Limb (tissue), 2 donors: ENCODE data around the gene DAP.
"Not testable (repeated sequence)": the region's sequence is repeated elsewhere in the genome, so short reads cannot be mapped to it uniquely, and the experiment has no call there.

ENCODE experiments used
- DNase-seq, 2 donors: peaks; one replicate each; pipeline ENCODE4 v3.0.0-alpha.2; 2016; ENCODE audit errors: extremely low spot score in 2 of 2

The DAP gene

GRCh38 chr5:10633271-10634049 lies 127.6 kb downstream of the DAP start:
- DNase-seq: no peak

DNA sequence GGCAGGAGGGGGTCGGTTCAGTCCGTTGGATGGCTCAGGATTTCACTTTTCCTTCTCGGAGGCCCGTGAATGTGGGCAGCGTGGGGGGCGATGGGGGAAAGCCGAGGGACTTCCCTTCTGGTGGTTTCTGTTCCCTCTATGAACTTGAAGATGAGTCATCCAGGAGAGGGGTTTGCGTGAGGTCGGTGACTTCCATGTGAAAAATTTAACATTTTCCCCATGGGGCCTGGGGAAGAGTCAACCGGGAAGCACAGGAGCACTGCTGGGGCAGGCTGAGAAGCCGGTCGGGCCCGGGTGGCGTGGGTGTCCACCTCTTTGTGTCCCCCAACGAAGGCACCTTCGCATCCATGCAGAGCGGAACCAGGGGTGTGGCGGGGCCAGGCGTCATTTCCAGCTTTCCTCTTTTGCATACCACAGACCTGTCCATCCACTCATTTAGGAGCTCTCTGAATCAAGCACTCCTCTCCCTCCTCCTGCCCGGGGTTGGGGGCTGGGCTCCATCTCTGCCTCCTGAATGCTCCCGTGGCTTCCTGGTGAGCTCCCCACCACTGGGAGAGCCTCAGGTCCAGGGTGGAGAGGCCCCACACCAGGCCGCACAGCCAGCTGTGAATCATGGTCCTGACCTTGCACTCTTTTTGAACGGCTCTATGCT lies 128.8 kb downstream of the DAP start:
- no peak for DNase-seq

- DNase-seq: no peak
These were observed 129.6 kb downstream of the DAP start for GRCh38 chr5:10631316-10631996.

DNA sequence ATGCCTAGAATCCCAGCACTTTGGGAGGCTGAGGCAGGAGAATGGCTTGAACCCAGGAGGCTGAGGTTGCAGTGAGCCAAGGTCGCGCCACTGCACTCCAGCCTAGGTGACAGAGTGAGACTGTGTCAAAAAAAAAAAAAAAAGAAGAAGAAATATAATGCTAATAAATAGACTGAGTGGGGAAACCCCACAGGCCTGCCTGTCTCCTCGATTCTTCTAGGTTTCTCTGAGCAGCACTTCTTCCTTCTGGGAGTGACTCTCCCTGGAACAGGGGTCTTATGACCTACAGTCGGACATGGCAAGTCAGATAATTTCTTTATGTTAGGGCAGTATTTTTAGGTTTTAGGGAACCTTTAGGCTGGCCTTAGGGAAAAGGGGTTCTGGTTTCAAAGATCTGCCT lies 130.3 kb downstream of the DAP start:
- not testable (repeated sequence) for DNase-seq

DNA sequence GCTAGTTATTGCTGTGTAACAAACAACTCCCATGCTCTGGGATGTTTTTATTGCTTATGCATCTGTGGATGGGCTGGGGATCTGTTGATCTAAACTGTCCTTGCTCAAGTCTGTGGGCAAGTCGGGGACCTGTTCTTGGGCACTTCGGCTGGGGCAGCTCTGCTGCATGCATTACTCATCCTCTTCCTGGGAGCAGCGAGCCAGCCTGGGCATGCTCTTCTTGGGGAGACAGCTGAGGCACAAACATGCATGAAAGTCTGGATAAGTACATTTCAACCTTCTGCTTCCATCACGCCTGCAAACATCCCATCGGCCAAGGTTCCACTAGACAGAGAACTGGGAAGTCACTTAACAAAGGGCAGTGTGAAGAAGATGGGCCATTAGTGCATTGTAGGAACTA lies 130.9 kb downstream of the DAP start:
- no peak for DNase-seq

DNA sequence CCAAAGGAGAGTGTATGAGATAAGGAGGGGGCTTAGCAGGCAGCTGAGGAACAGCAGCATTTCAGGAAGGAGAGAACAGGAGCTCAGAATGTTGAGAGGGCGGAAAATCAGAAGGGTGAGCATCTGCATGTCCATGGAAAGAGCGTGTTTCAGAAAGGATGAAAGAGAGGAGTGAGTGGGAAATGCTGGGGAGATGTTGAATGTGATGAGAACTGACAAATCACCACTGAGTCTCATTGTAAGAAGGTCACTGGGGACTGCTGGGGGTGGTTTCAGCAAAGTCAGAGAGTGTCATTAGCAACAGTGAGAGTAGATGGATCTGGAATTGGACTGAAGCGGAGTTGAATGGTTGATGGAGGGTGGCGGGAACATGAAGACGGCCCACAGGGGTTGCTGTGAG lies 131.4 kb downstream of the DAP start:
- no peak for DNase-seq
